LNCAP (cell line): Measurements from ENCODE around the gene COL23A1.

ENCODE experiments used
- TF ChIP-seq, protein P1 (sequence below): fragments of 450-650 bp; IDR thresholded peaks from 2 replicates; pipeline ENCODE4 v1.5.1; 2017; ENCODE audit warnings: mild to moderate bottlenecking

Gene COL23A1

DNA sequence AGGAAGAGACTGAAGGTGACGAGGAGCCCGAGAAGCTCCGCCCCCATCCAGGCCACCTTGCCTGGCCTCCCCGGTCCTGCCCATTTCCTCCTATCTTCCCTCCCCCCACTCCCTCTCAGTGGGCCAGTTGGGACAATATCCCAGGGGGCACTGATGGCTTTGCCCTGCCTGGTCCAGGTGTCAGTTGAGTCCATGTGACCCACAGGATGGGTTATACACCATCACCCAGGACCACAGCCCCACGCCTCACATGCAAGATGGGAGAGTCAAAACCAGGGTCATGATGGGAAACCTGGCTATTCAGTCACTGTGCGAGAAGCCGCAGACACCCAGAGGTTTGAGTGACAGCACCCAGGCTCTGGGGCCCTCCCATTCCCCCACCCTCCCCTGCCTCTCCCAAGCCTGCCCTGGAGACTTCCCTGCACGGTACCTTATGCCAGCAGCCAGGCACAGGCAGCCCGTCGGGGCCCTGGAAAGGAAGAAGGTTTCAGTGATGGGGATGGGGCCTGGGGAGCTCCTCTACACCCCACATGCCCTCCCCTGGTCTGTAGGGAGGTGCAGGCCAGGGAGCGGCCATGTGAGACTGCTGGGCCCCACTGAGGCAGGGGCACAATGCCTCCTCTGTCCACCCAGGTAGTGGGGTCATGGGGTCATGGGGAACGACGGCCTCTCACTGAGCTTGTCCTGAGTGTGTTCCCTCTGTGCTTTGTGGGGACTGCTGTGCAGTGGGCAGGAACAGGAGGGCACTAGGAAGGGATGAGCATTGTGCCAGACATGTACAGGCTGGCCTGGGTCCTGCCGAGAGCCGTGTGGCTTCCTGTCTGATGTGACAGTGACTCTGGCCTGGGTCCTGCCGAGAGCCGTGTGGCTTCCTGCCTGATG lies 351.2 kb downstream of the COL23A1 start:
- TF ChIP-seq, protein P1, sequence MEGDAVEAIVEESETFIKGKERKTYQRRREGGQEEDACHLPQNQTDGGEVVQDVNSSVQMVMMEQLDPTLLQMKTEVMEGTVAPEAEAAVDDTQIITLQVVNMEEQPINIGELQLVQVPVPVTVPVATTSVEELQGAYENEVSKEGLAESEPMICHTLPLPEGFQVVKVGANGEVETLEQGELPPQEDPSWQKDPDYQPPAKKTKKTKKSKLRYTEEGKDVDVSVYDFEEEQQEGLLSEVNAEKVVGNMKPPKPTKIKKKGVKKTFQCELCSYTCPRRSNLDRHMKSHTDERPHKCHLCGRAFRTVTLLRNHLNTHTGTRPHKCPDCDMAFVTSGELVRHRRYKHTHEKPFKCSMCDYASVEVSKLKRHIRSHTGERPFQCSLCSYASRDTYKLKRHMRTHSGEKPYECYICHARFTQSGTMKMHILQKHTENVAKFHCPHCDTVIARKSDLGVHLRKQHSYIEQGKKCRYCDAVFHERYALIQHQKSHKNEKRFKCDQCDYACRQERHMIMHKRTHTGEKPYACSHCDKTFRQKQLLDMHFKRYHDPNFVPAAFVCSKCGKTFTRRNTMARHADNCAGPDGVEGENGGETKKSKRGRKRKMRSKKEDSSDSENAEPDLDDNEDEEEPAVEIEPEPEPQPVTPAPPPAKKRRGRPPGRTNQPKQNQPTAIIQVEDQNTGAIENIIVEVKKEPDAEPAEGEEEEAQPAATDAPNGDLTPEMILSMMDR = no peak

GRCh38 chr5:178238313-178238635 lies 351.9 kb downstream of the COL23A1 start:
- TF ChIP-seq, protein P1 = no peak

GRCh38 chr5:178237431-178238312 lies 352.5 kb downstream of the COL23A1 start:
- TF ChIP-seq, protein P1 = no peak

- TF ChIP-seq, protein P1 = no peak
These were observed 353.5 kb downstream of the COL23A1 start for GRCh38 chr5:178236679-178237078.

- TF ChIP-seq, protein P1 = no peak
These were observed 354.1 kb downstream of the COL23A1 start for GRCh38 chr5:178236126-178236525.

- TF ChIP-seq, protein P1 = no peak
These were observed 354.6 kb downstream of the COL23A1 start for GRCh38 chr5:178235588-178235974.

- TF ChIP-seq, protein P1 = peak; percentile 70
These were observed 355.2 kb downstream of the COL23A1 start for GRCh38 chr5:178234750-178235587.
